H1 (cell line): Measurements from ENCODE around the gene TNFRSF11A.

Source experiments
- CEBPB ChIP-seq: IDR thresholded peaks from 2 replicates; pipeline ENCODE4 v1.6.1; 2012; ENCODE audit warnings: low read depth, low read length
- POLR2A ChIP-seq, 2 experiments: IDR thresholded peaks; 1 replicate in 1 of 2; 2 replicates in 1 of 2; pipeline ENCODE4 v1.6.1; 2011; ENCODE audit warnings: low read depth in 2 of 2, low read length in 2 of 2, mild to moderate bottlenecking in 2 of 2; ENCODE audit errors: control extremely low read depth in 1 of 2
- POLR2AphosphoS5 ChIP-seq: IDR thresholded peaks from 2 replicates; pipeline ENCODE4 v1.6.1; 2011; ENCODE audit warnings: low read depth, low read length

GRCh38 chr18:62354151-62354550, 29.0 kb downstream of the TNFRSF11A start:
- no peak for TF ChIP-seq POLR2AphosphoS5
- no peak for TF ChIP-seq CEBPB
- no peak for TF ChIP-seq POLR2A (IDR thresholded peaks at IDR 0.05; ENCODE audit: control extremely low read depth in 1 of 2, low read depth in 2 of 2, low read length in 2 of 2)
